ENCODE data around the gene SCGB3A2.

Gene SCGB3A2

DNA sequence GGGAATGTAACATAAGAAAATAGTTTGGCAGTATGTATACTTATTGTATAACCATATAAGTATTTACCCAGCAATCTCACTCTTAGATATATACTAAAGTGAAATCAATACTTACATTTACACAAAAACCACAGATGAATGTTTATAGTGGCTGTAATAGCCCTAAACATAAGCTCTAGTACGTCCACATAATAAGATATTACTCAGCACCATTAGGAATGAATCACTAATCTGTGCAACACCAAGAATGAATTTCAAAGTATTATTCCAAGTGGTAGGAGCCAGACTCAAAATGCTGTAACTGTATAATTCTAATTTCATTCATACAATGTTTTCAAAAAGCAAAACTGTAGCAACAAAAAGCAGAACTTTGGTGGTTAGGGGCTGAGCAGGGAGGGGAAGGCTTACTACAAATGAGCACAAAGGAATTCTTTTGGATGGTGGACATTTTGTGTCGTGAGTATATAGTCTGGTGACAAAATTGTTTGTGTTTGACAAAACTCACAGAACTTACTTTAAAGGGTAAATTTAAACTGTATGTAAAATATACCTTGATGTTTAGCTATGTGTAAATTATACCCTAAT lies 39.7 kb downstream of the SCGB3A2 start:
- H3K27ac ChIP-seq (replicated peaks): no peak overlapping the region

GRCh38 chr5:147918899-147919298 lies 40.4 kb downstream of the SCGB3A2 start:
- Histone ChIP-seq H3K4me3 (replicated peaks; ENCODE audit: insufficient read depth, low read length) (no peak overlapping the region), H3K27me3 (ENCODE audit: insufficient read depth, poor library complexity, severe bottlenecking) (no peaks in the 10 kb centered on the region), H3K27ac (replicated peaks) (no peak overlapping the region)
- TF ChIP-seq, protein P1, sequence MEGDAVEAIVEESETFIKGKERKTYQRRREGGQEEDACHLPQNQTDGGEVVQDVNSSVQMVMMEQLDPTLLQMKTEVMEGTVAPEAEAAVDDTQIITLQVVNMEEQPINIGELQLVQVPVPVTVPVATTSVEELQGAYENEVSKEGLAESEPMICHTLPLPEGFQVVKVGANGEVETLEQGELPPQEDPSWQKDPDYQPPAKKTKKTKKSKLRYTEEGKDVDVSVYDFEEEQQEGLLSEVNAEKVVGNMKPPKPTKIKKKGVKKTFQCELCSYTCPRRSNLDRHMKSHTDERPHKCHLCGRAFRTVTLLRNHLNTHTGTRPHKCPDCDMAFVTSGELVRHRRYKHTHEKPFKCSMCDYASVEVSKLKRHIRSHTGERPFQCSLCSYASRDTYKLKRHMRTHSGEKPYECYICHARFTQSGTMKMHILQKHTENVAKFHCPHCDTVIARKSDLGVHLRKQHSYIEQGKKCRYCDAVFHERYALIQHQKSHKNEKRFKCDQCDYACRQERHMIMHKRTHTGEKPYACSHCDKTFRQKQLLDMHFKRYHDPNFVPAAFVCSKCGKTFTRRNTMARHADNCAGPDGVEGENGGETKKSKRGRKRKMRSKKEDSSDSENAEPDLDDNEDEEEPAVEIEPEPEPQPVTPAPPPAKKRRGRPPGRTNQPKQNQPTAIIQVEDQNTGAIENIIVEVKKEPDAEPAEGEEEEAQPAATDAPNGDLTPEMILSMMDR (IDR thresholded peaks at IDR 0.05; ENCODE audit: insufficient read depth, low read length): no peak
- TF ChIP-seq SPI1 (IDR thresholded peaks at IDR 0.05; ENCODE audit: borderline replicate concordance, low read depth) (no peak), GABPA (IDR thresholded peaks at IDR 0.05; ENCODE audit: low read depth) (no peak), POLR2AphosphoS5 (IDR thresholded peaks at IDR 0.05; ENCODE audit: low read depth) (no peak)
- TF ChIP-seq, protein P2, sequence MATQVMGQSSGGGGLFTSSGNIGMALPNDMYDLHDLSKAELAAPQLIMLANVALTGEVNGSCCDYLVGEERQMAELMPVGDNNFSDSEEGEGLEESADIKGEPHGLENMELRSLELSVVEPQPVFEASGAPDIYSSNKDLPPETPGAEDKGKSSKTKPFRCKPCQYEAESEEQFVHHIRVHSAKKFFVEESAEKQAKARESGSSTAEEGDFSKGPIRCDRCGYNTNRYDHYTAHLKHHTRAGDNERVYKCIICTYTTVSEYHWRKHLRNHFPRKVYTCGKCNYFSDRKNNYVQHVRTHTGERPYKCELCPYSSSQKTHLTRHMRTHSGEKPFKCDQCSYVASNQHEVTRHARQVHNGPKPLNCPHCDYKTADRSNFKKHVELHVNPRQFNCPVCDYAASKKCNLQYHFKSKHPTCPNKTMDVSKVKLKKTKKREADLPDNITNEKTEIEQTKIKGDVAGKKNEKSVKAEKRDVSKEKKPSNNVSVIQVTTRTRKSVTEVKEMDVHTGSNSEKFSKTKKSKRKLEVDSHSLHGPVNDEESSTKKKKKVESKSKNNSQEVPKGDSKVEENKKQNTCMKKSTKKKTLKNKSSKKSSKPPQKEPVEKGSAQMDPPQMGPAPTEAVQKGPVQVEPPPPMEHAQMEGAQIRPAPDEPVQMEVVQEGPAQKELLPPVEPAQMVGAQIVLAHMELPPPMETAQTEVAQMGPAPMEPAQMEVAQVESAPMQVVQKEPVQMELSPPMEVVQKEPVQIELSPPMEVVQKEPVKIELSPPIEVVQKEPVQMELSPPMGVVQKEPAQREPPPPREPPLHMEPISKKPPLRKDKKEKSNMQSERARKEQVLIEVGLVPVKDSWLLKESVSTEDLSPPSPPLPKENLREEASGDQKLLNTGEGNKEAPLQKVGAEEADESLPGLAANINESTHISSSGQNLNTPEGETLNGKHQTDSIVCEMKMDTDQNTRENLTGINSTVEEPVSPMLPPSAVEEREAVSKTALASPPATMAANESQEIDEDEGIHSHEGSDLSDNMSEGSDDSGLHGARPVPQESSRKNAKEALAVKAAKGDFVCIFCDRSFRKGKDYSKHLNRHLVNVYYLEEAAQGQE (IDR thresholded peaks at IDR 0.05; ENCODE audit: insufficient replicate concordance, low read depth): no peak
- no peak for DNase-seq (ENCODE audit: low read depth in 1 of 2, low spot score in 1 of 2)

More for the DNA sequence above, 39.7 kb downstream of the SCGB3A2 start:
- Histone ChIP-seq H3K27me3 (ENCODE audit: insufficient read depth, poor library complexity, severe bottlenecking) (no peaks in the 10 kb centered on the region), H3K4me3 (replicated peaks; ENCODE audit: insufficient read depth, low read length) (no peak overlapping the region)
- TF ChIP-seq, protein P2 (IDR thresholded peaks at IDR 0.05; ENCODE audit: insufficient replicate concordance, low read depth): no peak
- TF ChIP-seq SPI1 (IDR thresholded peaks at IDR 0.05; ENCODE audit: borderline replicate concordance, low read depth) (no peak), GABPA (IDR thresholded peaks at IDR 0.05; ENCODE audit: low read depth) (no peak), POLR2AphosphoS5 (IDR thresholded peaks at IDR 0.05; ENCODE audit: low read depth) (no peak)
- TF ChIP-seq, protein P1 (IDR thresholded peaks at IDR 0.05; ENCODE audit: insufficient read depth, low read length): no peak
- DNase-seq (ENCODE audit: low read depth in 1 of 2, low spot score in 1 of 2): no peak

GRCh38 chr5:147920420-147921030 lies 42.0 kb downstream of the SCGB3A2 start:
- no peak for DNase-seq (ENCODE audit: low read depth in 1 of 2, low spot score in 1 of 2)
- Histone ChIP-seq H3K4me3 (replicated peaks; ENCODE audit: insufficient read depth, low read length) (no peak overlapping the region), H3K27ac (replicated peaks) (no peak overlapping the region), H3K27me3 (ENCODE audit: insufficient read depth, poor library complexity, severe bottlenecking) (no peaks in the 10 kb centered on the region)
- no peak for TF ChIP-seq GABPA (IDR thresholded peaks at IDR 0.05; ENCODE audit: low read depth)
- TF ChIP-seq POLR2AphosphoS5 (IDR thresholded peaks at IDR 0.05; ENCODE audit: low read depth): no peak
- TF ChIP-seq, protein P1 (IDR thresholded peaks at IDR 0.05; ENCODE audit: insufficient read depth, low read length): no peak
- TF ChIP-seq, protein P2 (IDR thresholded peaks at IDR 0.05; ENCODE audit: insufficient replicate concordance, low read depth): no peak
- no peak for TF ChIP-seq SPI1 (IDR thresholded peaks at IDR 0.05; ENCODE audit: borderline replicate concordance, low read depth)

All from HL-60 (cell line).